ENCODE data around the gene ADIPOQ.

DNA sequence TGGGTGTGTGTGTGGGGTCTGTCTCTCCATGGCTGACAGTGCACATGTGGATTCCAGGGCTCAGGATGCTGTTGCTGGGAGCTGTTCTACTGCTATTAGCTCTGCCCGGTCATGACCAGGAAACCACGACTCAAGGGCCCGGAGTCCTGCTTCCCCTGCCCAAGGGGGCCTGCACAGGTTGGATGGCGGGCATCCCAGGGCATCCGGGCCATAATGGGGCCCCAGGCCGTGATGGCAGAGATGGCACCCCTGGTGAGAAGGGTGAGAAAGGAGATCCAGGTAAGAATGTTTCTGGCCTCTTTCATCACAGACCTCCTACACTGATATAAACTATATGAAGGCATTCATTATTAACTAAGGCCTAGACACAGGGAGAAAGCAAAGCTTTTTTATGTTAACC is 10.5 kb downstream of the ADIPOQ start:
- TF ChIP-seq, protein P1, sequence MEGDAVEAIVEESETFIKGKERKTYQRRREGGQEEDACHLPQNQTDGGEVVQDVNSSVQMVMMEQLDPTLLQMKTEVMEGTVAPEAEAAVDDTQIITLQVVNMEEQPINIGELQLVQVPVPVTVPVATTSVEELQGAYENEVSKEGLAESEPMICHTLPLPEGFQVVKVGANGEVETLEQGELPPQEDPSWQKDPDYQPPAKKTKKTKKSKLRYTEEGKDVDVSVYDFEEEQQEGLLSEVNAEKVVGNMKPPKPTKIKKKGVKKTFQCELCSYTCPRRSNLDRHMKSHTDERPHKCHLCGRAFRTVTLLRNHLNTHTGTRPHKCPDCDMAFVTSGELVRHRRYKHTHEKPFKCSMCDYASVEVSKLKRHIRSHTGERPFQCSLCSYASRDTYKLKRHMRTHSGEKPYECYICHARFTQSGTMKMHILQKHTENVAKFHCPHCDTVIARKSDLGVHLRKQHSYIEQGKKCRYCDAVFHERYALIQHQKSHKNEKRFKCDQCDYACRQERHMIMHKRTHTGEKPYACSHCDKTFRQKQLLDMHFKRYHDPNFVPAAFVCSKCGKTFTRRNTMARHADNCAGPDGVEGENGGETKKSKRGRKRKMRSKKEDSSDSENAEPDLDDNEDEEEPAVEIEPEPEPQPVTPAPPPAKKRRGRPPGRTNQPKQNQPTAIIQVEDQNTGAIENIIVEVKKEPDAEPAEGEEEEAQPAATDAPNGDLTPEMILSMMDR (IDR thresholded peaks at IDR 0.05; ENCODE audit: insufficient read depth, low read length): no peak
- TF ChIP-seq POLR2AphosphoS5 (IDR thresholded peaks at IDR 0.05; ENCODE audit: low read depth): no peak
- TF ChIP-seq, protein P2, sequence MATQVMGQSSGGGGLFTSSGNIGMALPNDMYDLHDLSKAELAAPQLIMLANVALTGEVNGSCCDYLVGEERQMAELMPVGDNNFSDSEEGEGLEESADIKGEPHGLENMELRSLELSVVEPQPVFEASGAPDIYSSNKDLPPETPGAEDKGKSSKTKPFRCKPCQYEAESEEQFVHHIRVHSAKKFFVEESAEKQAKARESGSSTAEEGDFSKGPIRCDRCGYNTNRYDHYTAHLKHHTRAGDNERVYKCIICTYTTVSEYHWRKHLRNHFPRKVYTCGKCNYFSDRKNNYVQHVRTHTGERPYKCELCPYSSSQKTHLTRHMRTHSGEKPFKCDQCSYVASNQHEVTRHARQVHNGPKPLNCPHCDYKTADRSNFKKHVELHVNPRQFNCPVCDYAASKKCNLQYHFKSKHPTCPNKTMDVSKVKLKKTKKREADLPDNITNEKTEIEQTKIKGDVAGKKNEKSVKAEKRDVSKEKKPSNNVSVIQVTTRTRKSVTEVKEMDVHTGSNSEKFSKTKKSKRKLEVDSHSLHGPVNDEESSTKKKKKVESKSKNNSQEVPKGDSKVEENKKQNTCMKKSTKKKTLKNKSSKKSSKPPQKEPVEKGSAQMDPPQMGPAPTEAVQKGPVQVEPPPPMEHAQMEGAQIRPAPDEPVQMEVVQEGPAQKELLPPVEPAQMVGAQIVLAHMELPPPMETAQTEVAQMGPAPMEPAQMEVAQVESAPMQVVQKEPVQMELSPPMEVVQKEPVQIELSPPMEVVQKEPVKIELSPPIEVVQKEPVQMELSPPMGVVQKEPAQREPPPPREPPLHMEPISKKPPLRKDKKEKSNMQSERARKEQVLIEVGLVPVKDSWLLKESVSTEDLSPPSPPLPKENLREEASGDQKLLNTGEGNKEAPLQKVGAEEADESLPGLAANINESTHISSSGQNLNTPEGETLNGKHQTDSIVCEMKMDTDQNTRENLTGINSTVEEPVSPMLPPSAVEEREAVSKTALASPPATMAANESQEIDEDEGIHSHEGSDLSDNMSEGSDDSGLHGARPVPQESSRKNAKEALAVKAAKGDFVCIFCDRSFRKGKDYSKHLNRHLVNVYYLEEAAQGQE (IDR thresholded peaks at IDR 0.05; ENCODE audit: insufficient replicate concordance, low read depth): no peak

All from HL-60 (cell line).